ENCODE measurements around the gene FGGY. TPM values are rescaled to one million over a fixed set of nuclear protein-coding genes. Genes with fewer than 3 reads are reported as not detected.

FGGY gene
- total and polyA plus RNA-seq, 4 donors = 5.3 to 25.1 (median 11.9) TPM

DNA sequence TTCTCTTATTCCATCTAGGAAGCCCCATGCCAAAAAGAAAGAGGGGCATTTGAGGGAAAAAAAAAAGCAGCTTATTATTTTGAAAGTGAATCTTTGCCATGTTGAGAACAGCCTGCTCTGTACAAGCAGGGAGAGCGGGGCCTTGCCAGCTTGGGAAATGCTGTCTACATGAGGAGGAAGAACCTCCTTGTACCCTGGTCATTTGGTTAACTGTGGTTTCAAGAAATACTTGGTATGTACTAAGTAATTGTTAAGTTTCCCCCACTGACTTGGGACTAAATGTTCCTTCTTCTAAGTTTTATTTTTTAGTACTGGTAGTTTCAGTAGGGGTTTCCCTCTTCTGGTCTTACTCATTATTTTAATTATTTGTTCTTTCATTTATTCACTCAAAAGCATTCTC lies 373.8 kb downstream of the FGGY start:
- Histone ChIP-seq H3K36me3 (ENCODE audit: control insufficient read depth in 1 of 2, insufficient read depth in 2 of 2, low read length in 1 of 2) (no peaks in the 10 kb centered on the region), H3K4me3 (ENCODE audit: low read length in 2 of 2) (no peak overlapping the region), H3K9me3 (ENCODE audit: control insufficient read depth, low read length) (no peaks in the 10 kb centered on the region), H3K4me1 (ENCODE audit: control insufficient read depth in 1 of 2, insufficient read depth in 2 of 2, low read length in 2 of 2) (peaks cover 0 to 5% of the 10 kb centered on the region in 2 donors), H3K27ac (ENCODE audit: low read depth in 1 of 2, low read length in 2 of 2) (no peak overlapping the region), H3K27me3 (ENCODE audit: control insufficient read depth in 1 of 2, insufficient read depth in 2 of 2, low read length in 1 of 2) (no peaks in the 10 kb centered on the region)
- ATAC-seq (ENCODE audit: low FRiP score) (no peak), DNase-seq (no peak)
- intact Hi-C loops (cut with DNase I) = no loop called here
- 80 to 100% methylated on average over 1 of the region's 1 CpG for WGBS, 2 donors

DNA sequence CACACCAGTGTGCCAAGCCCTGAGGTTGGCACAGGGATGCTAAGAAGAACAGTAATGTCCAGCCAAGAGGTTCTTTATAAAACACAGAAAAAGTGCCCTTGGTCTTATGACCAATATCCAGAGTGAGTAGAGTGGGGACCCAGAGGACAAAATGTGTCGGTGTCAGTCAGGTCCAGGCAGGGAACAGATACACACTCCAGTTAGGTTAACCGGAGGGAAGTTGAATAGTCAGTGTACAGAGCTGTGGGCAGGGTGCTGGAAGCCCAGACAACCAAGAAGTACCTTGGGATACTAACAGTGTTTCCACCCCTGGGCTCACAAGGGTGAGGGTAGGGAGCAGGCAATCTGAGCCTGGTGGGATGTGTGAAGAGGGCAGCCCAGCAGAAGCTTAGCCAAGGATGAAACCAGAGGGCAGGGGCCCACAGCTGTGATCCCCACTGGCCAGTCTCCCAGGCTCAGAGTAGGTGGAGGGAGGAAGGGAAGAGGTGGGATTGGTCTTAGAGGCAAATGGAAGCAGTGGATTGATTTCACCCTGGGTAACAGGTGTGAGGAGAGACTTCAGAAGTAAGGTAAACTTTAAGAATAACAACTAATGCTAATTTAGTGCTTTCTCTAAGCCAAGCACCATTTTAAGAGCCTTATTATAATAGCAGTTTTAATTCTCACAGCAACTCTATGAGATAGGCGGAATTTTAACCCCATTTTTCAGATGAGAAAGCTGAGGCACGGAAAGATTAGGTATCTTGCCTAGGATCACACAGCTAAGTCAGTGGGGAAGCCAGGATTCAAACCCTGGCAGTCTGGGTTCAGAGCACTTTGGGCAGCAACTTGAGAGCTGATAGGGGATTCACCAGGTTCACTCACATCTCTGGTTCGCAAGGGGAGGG lies 374.4 kb downstream of the FGGY start:
- H3K36me3 ChIP-seq (ENCODE audit: control insufficient read depth in 1 of 2, insufficient read depth in 2 of 2, low read length in 1 of 2) = no peaks in the 10 kb centered on the region
- intact Hi-C loops (cut with DNase I) = no loop called here
- no peak overlapping the region for H3K27ac ChIP-seq (ENCODE audit: low read depth in 1 of 2, low read length in 2 of 2)
- DNase-seq (no peak), ATAC-seq (ENCODE audit: low FRiP score) (no peak)
- H3K9me3 ChIP-seq (ENCODE audit: control insufficient read depth, low read length) = no peaks in the 10 kb centered on the region
- no peak overlapping the region for H3K4me3 ChIP-seq (ENCODE audit: low read length in 2 of 2)
- no peaks in the 10 kb centered on the region for H3K27me3 ChIP-seq (ENCODE audit: control insufficient read depth in 1 of 2, insufficient read depth in 2 of 2, low read length in 1 of 2)
- WGBS, 2 donors = 94 to 95% methylated on average over 5 of the region's 5 CpGs
- peaks cover 0 to 5% of the 10 kb centered on the region in 2 donors for H3K4me1 ChIP-seq (ENCODE audit: control insufficient read depth in 1 of 2, insufficient read depth in 2 of 2, low read length in 2 of 2)

- intact Hi-C loops (cut with DNase I) = no loop called here
- H3K4me1 ChIP-seq (ENCODE audit: control insufficient read depth in 1 of 2, insufficient read depth in 2 of 2, low read length in 2 of 2) = peaks cover 0 to 5% of the 10 kb centered on the region in 2 donors
- no peak overlapping the region for H3K27ac ChIP-seq (ENCODE audit: low read depth in 1 of 2, low read length in 2 of 2)
- H3K27me3 ChIP-seq (ENCODE audit: control insufficient read depth in 1 of 2, insufficient read depth in 2 of 2, low read length in 1 of 2) = no peaks in the 10 kb centered on the region
- WGBS, 2 donors = 89 to 90% methylated on average over 4 of the region's 4 CpGs
- ATAC-seq (ENCODE audit: low FRiP score) = no peak
- no peak for DNase-seq
- H3K36me3 ChIP-seq (ENCODE audit: control insufficient read depth in 1 of 2, insufficient read depth in 2 of 2, low read length in 1 of 2) = no peaks in the 10 kb centered on the region
- no peaks in the 10 kb centered on the region for H3K9me3 ChIP-seq (ENCODE audit: control insufficient read depth, low read length)
- H3K4me3 ChIP-seq (ENCODE audit: low read length in 2 of 2) = no peak overlapping the region
Observed at GRCh38 chr1:59671953-59672305, 375.0 kb downstream of the FGGY start.

DNA sequence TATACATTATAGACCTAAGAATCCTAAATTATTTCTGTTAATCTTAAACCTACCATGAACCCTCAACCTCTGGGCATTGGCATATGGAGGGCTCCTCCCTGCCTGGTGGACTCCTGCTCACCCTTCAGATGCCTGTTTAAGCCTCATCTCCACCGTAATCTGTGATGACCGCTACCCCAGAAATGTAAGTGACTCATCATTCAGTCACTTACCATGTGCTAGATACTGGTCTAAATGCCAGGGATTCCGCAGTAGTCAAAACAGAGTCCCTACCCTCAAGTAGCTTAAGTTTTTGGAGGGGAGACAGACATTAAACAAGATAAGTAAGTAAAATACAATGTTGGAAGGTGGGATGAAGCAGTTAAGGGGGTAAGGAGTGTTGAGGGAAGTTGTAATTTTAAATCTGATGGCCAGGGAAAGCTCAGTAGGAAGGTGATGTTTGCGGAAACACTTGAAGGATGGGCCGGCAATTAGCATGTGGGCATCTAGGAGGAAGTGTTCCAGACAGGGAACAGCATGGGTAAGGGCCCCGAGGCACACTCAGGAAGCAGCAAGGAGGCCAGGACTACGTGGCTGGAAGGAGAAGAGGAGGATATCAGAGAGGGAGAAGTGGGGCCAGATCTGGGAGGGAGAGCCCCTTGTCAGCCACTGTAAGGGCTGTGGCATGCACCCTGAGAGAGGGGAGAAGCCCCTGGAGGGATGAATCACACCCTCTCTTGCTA lies 376.1 kb downstream of the FGGY start:
- Histone ChIP-seq H3K9me3 (ENCODE audit: control insufficient read depth, low read length) (no peaks in the 10 kb centered on the region), H3K27me3 (ENCODE audit: control insufficient read depth in 1 of 2, insufficient read depth in 2 of 2, low read length in 1 of 2) (no peaks in the 10 kb centered on the region), H3K27ac (ENCODE audit: low read depth in 1 of 2, low read length in 2 of 2) (no peak overlapping the region), H3K4me1 (ENCODE audit: control insufficient read depth in 1 of 2, insufficient read depth in 2 of 2, low read length in 2 of 2) (peaks cover 0 to 5% of the 10 kb centered on the region in 2 donors), H3K36me3 (ENCODE audit: control insufficient read depth in 1 of 2, insufficient read depth in 2 of 2, low read length in 1 of 2) (no peaks in the 10 kb centered on the region), H3K4me3 (ENCODE audit: low read length in 2 of 2) (no peak overlapping the region)
- 89% methylated on average over 7 of the region's 7 CpGs for WGBS, 2 donors
- intact Hi-C loops (cut with DNase I) = no loop called here
- ATAC-seq (ENCODE audit: low FRiP score) (no peak), DNase-seq (peak in 1 of 2 donors; percentile 61)

- WGBS, 2 donors = 68% methylated on average over 16 of the region's 16 CpGs
- Histone ChIP-seq H3K27ac (ENCODE audit: low read depth in 1 of 2, low read length in 2 of 2) (no peak overlapping the region), H3K36me3 (ENCODE audit: control insufficient read depth in 1 of 2, insufficient read depth in 2 of 2, low read length in 1 of 2) (no peaks in the 10 kb centered on the region), H3K9me3 (ENCODE audit: control insufficient read depth, low read length) (no peaks in the 10 kb centered on the region), H3K4me3 (ENCODE audit: low read length in 2 of 2) (no peak overlapping the region), H3K4me1 (ENCODE audit: control insufficient read depth in 1 of 2, insufficient read depth in 2 of 2, low read length in 2 of 2) (peaks cover 0 to 5% of the 10 kb centered on the region in 2 donors), H3K27me3 (ENCODE audit: control insufficient read depth in 1 of 2, insufficient read depth in 2 of 2, low read length in 1 of 2) (no peaks in the 10 kb centered on the region)
- ATAC-seq (ENCODE audit: low FRiP score) (peak; percentile 29), DNase-seq (peak in 1 of 2 donors; percentile 70)
- intact Hi-C loops (cut with DNase I) = no loop called here
Observed at GRCh38 chr1:59673573-59674450, 376.9 kb downstream of the FGGY start.

GRCh38 chr1:59674595-59674994 lies 377.7 kb downstream of the FGGY start:
- Histone ChIP-seq H3K27me3 (ENCODE audit: control insufficient read depth in 1 of 2, insufficient read depth in 2 of 2, low read length in 1 of 2) (no peaks in the 10 kb centered on the region), H3K4me1 (ENCODE audit: control insufficient read depth in 1 of 2, insufficient read depth in 2 of 2, low read length in 2 of 2) (peaks cover 0 to 5% of the 10 kb centered on the region in 2 donors), H3K27ac (ENCODE audit: low read depth in 1 of 2, low read length in 2 of 2) (no peak overlapping the region), H3K36me3 (ENCODE audit: control insufficient read depth in 1 of 2, insufficient read depth in 2 of 2, low read length in 1 of 2) (no peaks in the 10 kb centered on the region), H3K4me3 (ENCODE audit: low read length in 2 of 2) (no peak overlapping the region), H3K9me3 (ENCODE audit: control insufficient read depth, low read length) (no peaks in the 10 kb centered on the region)
- no peak for DNase-seq
- intact Hi-C loops (cut with DNase I) = no loop called here
- ATAC-seq (ENCODE audit: low FRiP score) = peak; percentile 69
- 64 to 69% methylated on average over 2 of the region's 2 CpGs for WGBS, 2 donors

GRCh38 chr1:59675936-59676335 lies 379.0 kb downstream of the FGGY start:
- 90 to 91% methylated on average over 2 of the region's 2 CpGs for WGBS, 2 donors
- no peak overlapping the region for H3K27ac ChIP-seq (ENCODE audit: low read depth in 1 of 2, low read length in 2 of 2)

DNA sequence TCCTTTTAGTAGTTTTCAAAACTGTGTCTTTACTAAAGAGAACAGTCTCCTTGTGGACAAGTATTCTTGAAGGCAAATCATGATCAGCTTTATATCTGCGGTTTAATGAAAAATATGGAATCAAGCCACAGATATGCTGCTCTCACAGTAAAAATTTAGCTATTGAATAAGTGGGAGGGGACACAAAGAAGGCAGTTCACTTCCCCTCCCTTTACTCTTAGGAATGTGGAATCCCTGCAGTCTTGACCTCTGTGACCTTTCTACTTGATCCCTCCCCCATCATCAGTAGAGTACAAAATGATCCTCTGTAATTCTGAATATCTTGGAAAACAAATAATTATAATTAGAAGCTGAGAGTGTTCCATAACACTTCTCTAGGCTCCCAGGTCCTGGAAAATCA lies 381.1 kb downstream of the FGGY start:
- DNase-seq (no peak), ATAC-seq (ENCODE audit: low FRiP score) (no peak)
- intact Hi-C loops (cut with DNase I) = no loop called here
- Histone ChIP-seq H3K27me3 (ENCODE audit: control insufficient read depth in 1 of 2, insufficient read depth in 2 of 2, low read length in 1 of 2) (no peaks in the 10 kb centered on the region), H3K4me3 (ENCODE audit: low read length in 2 of 2) (no peak overlapping the region), H3K36me3 (ENCODE audit: control insufficient read depth in 1 of 2, insufficient read depth in 2 of 2, low read length in 1 of 2) (no peaks in the 10 kb centered on the region), H3K27ac (ENCODE audit: low read depth in 1 of 2, low read length in 2 of 2) (no peak overlapping the region), H3K4me1 (ENCODE audit: control insufficient read depth in 1 of 2, insufficient read depth in 2 of 2, low read length in 2 of 2) (peaks cover 0 to 5% of the 10 kb centered on the region in 2 donors), H3K9me3 (ENCODE audit: control insufficient read depth, low read length) (no peaks in the 10 kb centered on the region)
- 96% methylated on average over 1 of the region's 1 CpG for WGBS, 2 donors

More at GRCh38 chr1:59675936-59676335, 379.0 kb downstream of the FGGY start:
- no peaks in the 10 kb centered on the region for H3K9me3 ChIP-seq (ENCODE audit: control insufficient read depth, low read length)
- no peaks in the 10 kb centered on the region for H3K27me3 ChIP-seq (ENCODE audit: control insufficient read depth in 1 of 2, insufficient read depth in 2 of 2, low read length in 1 of 2)
- DNase-seq (no peak), ATAC-seq (ENCODE audit: low FRiP score) (no peak)
- peaks cover 0 to 5% of the 10 kb centered on the region in 2 donors for H3K4me1 ChIP-seq (ENCODE audit: control insufficient read depth in 1 of 2, insufficient read depth in 2 of 2, low read length in 2 of 2)
- no peaks in the 10 kb centered on the region for H3K36me3 ChIP-seq (ENCODE audit: control insufficient read depth in 1 of 2, insufficient read depth in 2 of 2, low read length in 1 of 2)
- intact Hi-C loops (cut with DNase I) = no loop called here
- H3K4me3 ChIP-seq (ENCODE audit: low read length in 2 of 2) = no peak overlapping the region
